A549 (cell line): ENCODE measurements around the gene UBE2R2. TPM values are rescaled to one million over a fixed set of nuclear protein-coding genes. Genes with fewer than 3 reads are reported as not detected.
A peak's percentile ranks its signal among the peaks of the same experiment; 100 is the strongest.

Experiments
- ATAC-seq, 2 experiments: fragments of 200-7000 bp in 1 of 2; fragments of >200 bp in 1 of 2; cut with Nextera tagmentation in 1 of 2; cut with Tn5 transposase in 1 of 2; 3 replicates each; pipeline versions ENCODE4 v1.8.0 to v1.9.1; 2018 to 2020; ENCODE audit warnings: mild to moderate bottlenecking in 1 of 2, moderate library complexity in 1 of 2
- CTCF ChIA-PET: fragments of 300-600 bp; sonication (Branson Sonifier 250); formaldehyde crosslinking; extraction: SDS; loops from one replicate; lab custom pipeline; 2021; ENCODE audit warnings: antibody characterized with exemption, inconsistent platforms; lab: Yijun Ruan, JAX
- POLR2A ChIA-PET: fragments of 350-600 bp; formaldehyde crosslinking; extraction: SDS; loops from one replicate; lab custom pipeline; 2021; ENCODE audit warnings: antibody characterized with exemption, inconsistent platforms; lab: Yijun Ruan, JAX
- DNase-seq, 2 experiments: peaks; one replicate each; pipeline versions ENCODE4 v3.0.0 to v3.0.0-alpha.2; 2011 to 2016; ENCODE audit warnings: low read depth in 1 of 2, low spot score in 1 of 2
- FAIRE-seq: peaks from 2 replicates; lab custom pipeline; 2011; peaks lifted over from hg19 to GRCh38; lab: Jason Lieb, UNC
- H3K27ac ChIP-seq, 2 experiments: fragments of >200 bp; sonication (Bioruptor Twin); formaldehyde crosslinking; 3 replicates each; pipeline ENCODE4 v1.5.1; 2016 to 2017
- H3K4me1 ChIP-seq: fragments of >200 bp; sonication (Bioruptor Twin); formaldehyde crosslinking; 3 replicates; pipeline ENCODE4 v1.6.1; 2016
- H3K4me2 ChIP-seq: fragments of >200 bp; sonication (Bioruptor Twin); formaldehyde crosslinking; 3 replicates; pipeline ENCODE4 v1.6.1; 2016
- H3K4me3 ChIP-seq: fragments of >200 bp; sonication (Bioruptor Twin); formaldehyde crosslinking; 3 replicates; pipeline ENCODE4 v1.5.1; 2016
- H3K9me3 ChIP-seq: fragments of >200 bp; sonication (Bioruptor Twin); formaldehyde crosslinking; 3 replicates; pipeline ENCODE4 v1.6.1; 2016
- BHLHE40 ChIP-seq: IDR thresholded peaks from 2 replicates; pipeline ENCODE4 v1.6.1; 2012; ENCODE audit warnings: low read depth, low read length, inconsistent platforms
- CHD4 ChIP-seq: fragments of 200-600 bp; sonication (generic); IDR thresholded peaks from 2 replicates; pipeline ENCODE4 v1.6.1; 2016; ENCODE audit warnings: antibody characterized with exemption, mild to moderate bottlenecking, borderline replicate concordance
- E2F6 ChIP-seq: IDR thresholded peaks from 2 replicates; pipeline ENCODE4 v1.6.1; 2012; ENCODE audit warnings: low read depth, borderline replicate concordance
- EP300 ChIP-seq, 2 experiments: fragments of >200 bp; sonication (Bioruptor Twin); formaldehyde crosslinking; IDR thresholded peaks; 2 replicates in 1 of 2; 3 replicates in 1 of 2; pipeline ENCODE4 v1.6.1; 2016 to 2017
- HES2 ChIP-seq: fragments of >200 bp; sonication (Bioruptor Twin); formaldehyde crosslinking; IDR thresholded peaks from 2 replicates; pipeline ENCODE4 v1.6.1; 2016
- HOXA7 ChIP-seq: fragments of 250-450 bp; sonication (Bioruptor Pico); IDR thresholded peaks from 2 replicates; pipeline ENCODE4 v1.5.0; 2020; ENCODE audit warnings: mild to moderate bottlenecking, moderate library complexity
- HOXB13 ChIP-seq: fragments of 250-450 bp; sonication (Bioruptor Pico); IDR thresholded peaks from 2 replicates; pipeline ENCODE4 v1.5.0; 2020; ENCODE audit warnings: low read depth, mild to moderate bottlenecking, moderate library complexity
- HOXB5 ChIP-seq: fragments of 250-450 bp; sonication (Bioruptor Pico); IDR thresholded peaks from 2 replicates; pipeline ENCODE4 v1.5.0; 2020; ENCODE audit warnings: mild to moderate bottlenecking, moderate library complexity
- JUN ChIP-seq, 2 experiments: fragments of >200 bp; sonication (Bioruptor Twin); formaldehyde crosslinking; IDR thresholded peaks; 2 replicates in 1 of 2; 3 replicates in 1 of 2; pipeline ENCODE4 v1.6.1; 2016 to 2017
- KDM1A ChIP-seq: fragments of 200-600 bp; sonication (generic); IDR thresholded peaks from 2 replicates; pipeline ENCODE4 v1.6.1; 2016; ENCODE audit warnings: low read depth, mild to moderate bottlenecking
- MAFK ChIP-seq: fragments of 450-650 bp; IDR thresholded peaks from 2 replicates; pipeline ENCODE4 v1.6.1; 2014; ENCODE audit not compliant: partially characterized antibody
- PHF8 ChIP-seq: fragments of 200-600 bp; sonication (generic); IDR thresholded peaks from 2 replicates; pipeline ENCODE4 v1.6.1; 2016; ENCODE audit warnings: low read depth, mild to moderate bottlenecking, antibody characterized with exemption, moderate library complexity, borderline replicate concordance
- POLR2A ChIP-seq: IDR thresholded peaks from 2 replicates; pipeline ENCODE4 v1.6.1; 2012; ENCODE audit warnings: mild to moderate bottlenecking, low read length
- POLR2AphosphoS2 ChIP-seq: conservative IDR thresholded peaks from 2 replicates; pipeline ENCODE4 v1.6.1; 2012; ENCODE audit warnings: low read length, improper control_type of control experiment, inconsistent platforms
- RARB ChIP-seq: fragments of 250-450 bp; sonication (Bioruptor Pico); IDR thresholded peaks from 2 replicates; pipeline ENCODE4 v1.8.0; 2021; ENCODE audit warnings: mild to moderate bottlenecking, moderate library complexity
- REST ChIP-seq: fragments of 200-600 bp; sonication (generic); IDR thresholded peaks from 2 replicates; pipeline ENCODE4 v1.6.1; 2016; ENCODE audit warnings: antibody characterized with exemption, mild to moderate bottlenecking, moderate library complexity
- SREBF2 ChIP-seq: fragments of 450-650 bp; IDR thresholded peaks from 2 replicates; pipeline ENCODE4 v1.6.1; 2014; ENCODE audit warnings: mild to moderate bottlenecking, moderate library complexity
- TFCP2L1 ChIP-seq: fragments of 250-450 bp; sonication (Bioruptor Pico); IDR thresholded peaks from 2 replicates; pipeline ENCODE4 v1.5.0; 2021; ENCODE audit warnings: mild to moderate bottlenecking
- TP53 ChIP-seq: fragments of 250-450 bp; sonication (Bioruptor Pico); IDR thresholded peaks from 2 replicates; pipeline ENCODE4 v1.5.0; 2021; ENCODE audit warnings: mild to moderate bottlenecking, moderate library complexity
- USF2 ChIP-seq: fragments of 450-650 bp; IDR thresholded peaks from 2 replicates; pipeline ENCODE4 v1.6.1; 2014; ENCODE audit warnings: antibody characterized with exemption
- ZNF302 ChIP-seq: fragments of 250-450 bp; sonication (Bioruptor Pico); IDR thresholded peaks from 2 replicates; pipeline ENCODE4 v1.9.0; 2021; ENCODE audit warnings: inconsistent platforms, mild to moderate bottlenecking, moderate library complexity
- ZSCAN20 ChIP-seq: fragments of 250-450 bp; sonication (Bioruptor Pico); IDR thresholded peaks from 2 replicates; pipeline ENCODE4 v1.8.0; 2022; ENCODE audit warnings: mild to moderate bottlenecking, moderate library complexity
- WGBS: methylation state at CpG from one replicate; pipeline ENCODE4 v1.1.6; 2017; ENCODE audit errors: missing lambda C conversion rate; 5-methylcytosine and 5-hydroxymethylcytosine counted together
- polyA plus RNA-seq, 4 experiments: library from polyadenylated mRNA; depleted of rRNA in 3 of 4; stranded (reverse); fragments of >200 nt; fragmentation: RNase III in 1 of 4; extraction: RNeasy Plus Mini Kit Qiagen cat#74134 plus additional on column Dnase treatment in 1 of 4; gene quantifications; 2 replicates in 3 of 4; 3 replicates in 1 of 4; pipeline ENCODE4 v1.2.3, GENCODE V29; 2011 to 2017
- TF ChIP-seq, protein P1 (sequence below): fragments of 250-450 bp; sonication (Bioruptor Pico); IDR thresholded peaks from 2 replicates; pipeline ENCODE4 v1.5.0; 2020; ENCODE audit warnings: low read depth, mild to moderate bottlenecking, moderate library complexity
- TF ChIP-seq, protein P2 (sequence below): IDR thresholded peaks from 2 replicates; pipeline ENCODE4 v1.6.1; 2012

Gene UBE2R2
- polyA plus RNA-seq, 2 of the 4 experiments (the other 2 are of a cell fraction) = 41.2 to 48.1 TPM

GRCh38 chr9:33778700-33779351, 38.1 kb upstream of the UBE2R2 start (continued):
- TF ChIP-seq POLR2AphosphoS2 = no peak
- no peak for TF ChIP-seq JUN (IDR thresholded peaks at IDR 0.05)
- TF ChIP-seq HOXB13 = no peak
- no peak for TF ChIP-seq HOXB5 (CRISPR knock-in tag)

GRCh38 chr9:33780276-33780675, 36.7 kb upstream of the UBE2R2 start:
- CTCF ChIA-PET = interaction anchor here (0.6 to 5.8 kb wide), 9 partner anchors 15 to 473 kb away, joined by 3 to 80 read pairs (median 13); partner anchors contain the start of gene PRSS3
- no peak for DNase-seq
- peak overlapping the region in 1 of 2 experiments; percentile 67; a peak in 2 of 6 replicates for H3K27ac ChIP-seq

GRCh38 chr9:33781736-33782135, 35.2 kb upstream of the UBE2R2 start:
- ATAC-seq = no peak
- H3K9me3 ChIP-seq = no peaks in the 10 kb centered on the region
- CTCF ChIA-PET = interaction anchor here (1.1 to 2.6 kb wide), 5 partner anchors 12 to 71 kb away, joined by 3 to 5 read pairs (median 4); no protein-coding TSS in a partner anchor
- no peak overlapping the region for H3K4me3 ChIP-seq
- H3K4me2 ChIP-seq = peak overlapping the region; percentile 53
- H3K4me1 ChIP-seq = peaks cover 32% of the 10 kb centered on the region
- no peak for DNase-seq
- POLR2A ChIA-PET = no interaction called here
- TF ChIP-seq SREBF2 (no peak), E2F6 (no peak), ZSCAN20 (CRISPR knock-in tag) (no peak), JUN (IDR thresholded peaks at IDR 0.05) (no peak), REST (no peak), MAFK (no peak), KDM1A (no peak)
- H3K27ac ChIP-seq = peak overlapping the region in 1 of 2 experiments; percentile 53; a peak in 1 of 6 replicates
- 86% methylated on average over 1 of the region's 1 CpG for WGBS
- no peak for FAIRE-seq

More at GRCh38 chr9:33780276-33780675, 36.7 kb upstream of the UBE2R2 start:
- FAIRE-seq = no peak
- Histone ChIP-seq H3K4me3 (no peak overlapping the region), H3K4me1 (peaks cover 32% of the 10 kb centered on the region), H3K9me3 (0 out of 3 replicates have a peak, but pooled peaks cover 3% of the 10 kb centered on the region), H3K4me2 (peak overlapping the region; percentile 62)
- POLR2A ChIA-PET = no interaction called here
- no peak for ATAC-seq
- TF ChIP-seq HES2 (no peak), SREBF2 (no peak), ZNF302 (CRISPR knock-in tag) (no peak), USF2 (no peak), EP300 (IDR thresholded peaks at IDR 0.05) (no peak), POLR2A (no peak), TP53 (CRISPR knock-in tag) (no peak), JUN (IDR thresholded peaks at IDR 0.05) (no peak), PHF8 (no peak), TFCP2L1 (no peak), RARB (CRISPR knock-in tag) (no peak), HOXA7 (CRISPR knock-in tag) (no peak), CHD4 (no peak), BHLHE40 (no peak)
- TF ChIP-seq, protein P1, sequence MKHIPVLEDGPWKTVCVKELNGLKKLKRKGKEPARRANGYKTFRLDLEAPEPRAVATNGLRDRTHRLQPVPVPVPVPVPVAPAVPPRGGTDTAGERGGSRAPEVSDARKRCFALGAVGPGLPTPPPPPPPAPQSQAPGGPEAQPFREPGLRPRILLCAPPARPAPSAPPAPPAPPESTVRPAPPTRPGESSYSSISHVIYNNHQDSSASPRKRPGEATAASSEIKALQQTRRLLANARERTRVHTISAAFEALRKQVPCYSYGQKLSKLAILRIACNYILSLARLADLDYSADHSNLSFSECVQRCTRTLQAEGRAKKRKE (CRISPR knock-in tag) = no peak
- TF ChIP-seq, protein P2, sequence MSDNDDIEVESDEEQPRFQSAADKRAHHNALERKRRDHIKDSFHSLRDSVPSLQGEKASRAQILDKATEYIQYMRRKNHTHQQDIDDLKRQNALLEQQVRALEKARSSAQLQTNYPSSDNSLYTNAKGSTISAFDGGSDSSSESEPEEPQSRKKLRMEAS = no peak
